ENCODE results near the gene TET2.

- TF ChIP-seq, protein P1, sequence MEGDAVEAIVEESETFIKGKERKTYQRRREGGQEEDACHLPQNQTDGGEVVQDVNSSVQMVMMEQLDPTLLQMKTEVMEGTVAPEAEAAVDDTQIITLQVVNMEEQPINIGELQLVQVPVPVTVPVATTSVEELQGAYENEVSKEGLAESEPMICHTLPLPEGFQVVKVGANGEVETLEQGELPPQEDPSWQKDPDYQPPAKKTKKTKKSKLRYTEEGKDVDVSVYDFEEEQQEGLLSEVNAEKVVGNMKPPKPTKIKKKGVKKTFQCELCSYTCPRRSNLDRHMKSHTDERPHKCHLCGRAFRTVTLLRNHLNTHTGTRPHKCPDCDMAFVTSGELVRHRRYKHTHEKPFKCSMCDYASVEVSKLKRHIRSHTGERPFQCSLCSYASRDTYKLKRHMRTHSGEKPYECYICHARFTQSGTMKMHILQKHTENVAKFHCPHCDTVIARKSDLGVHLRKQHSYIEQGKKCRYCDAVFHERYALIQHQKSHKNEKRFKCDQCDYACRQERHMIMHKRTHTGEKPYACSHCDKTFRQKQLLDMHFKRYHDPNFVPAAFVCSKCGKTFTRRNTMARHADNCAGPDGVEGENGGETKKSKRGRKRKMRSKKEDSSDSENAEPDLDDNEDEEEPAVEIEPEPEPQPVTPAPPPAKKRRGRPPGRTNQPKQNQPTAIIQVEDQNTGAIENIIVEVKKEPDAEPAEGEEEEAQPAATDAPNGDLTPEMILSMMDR (IDR thresholded peaks at IDR 0.05), result no peak
- no peak for TF ChIP-seq POLR2A (IDR thresholded peaks at IDR 0.05)
These were observed 119.0 kb downstream of the TET2 start for GRCh38 chr4:105265689-105266088.
